ENCODE results near the gene DDX21.
"Not testable (repeated sequence)": the region's sequence is repeated elsewhere in the genome, so short reads cannot be mapped to it uniquely, and the experiment has no call there.

DDX21 gene

GRCh38 chr10:68955355-68955831 lies 577 bp upstream of the DDX21 start:
- peak; percentile 51 for DNase-seq (ENCODE audit: low read depth)
- H3K27me3 ChIP-seq (replicated peaks; ENCODE audit: control insufficient read depth, insufficient read depth, low read length): no peaks in the 10 kb centered on the region
- peaks cover 25% of the 10 kb centered on the region for H3K36me3 ChIP-seq (ENCODE audit: control insufficient read depth, insufficient read depth, low read length, severe bottlenecking)
- H3K9ac ChIP-seq (ENCODE audit: low read length): peak overlapping the region; percentile 97
- peak overlapping the region; percentile 96 for H3K4me3 ChIP-seq (ENCODE audit: low read length)
- no peaks in the 10 kb centered on the region for H3K9me3 ChIP-seq (ENCODE audit: control insufficient read depth, low read length)
- H3K4me1 ChIP-seq (ENCODE audit: control insufficient read depth, insufficient read depth, low read length): peaks cover 29% of the 10 kb centered on the region

GRCh38 chr10:68957284-68957615 lies 1.3 kb downstream of the DDX21 start:
- Histone ChIP-seq H3K4me1 (ENCODE audit: control insufficient read depth, insufficient read depth, low read length) (peaks cover 36% of the 10 kb centered on the region), H3K9me3 (ENCODE audit: control insufficient read depth, low read length) (no peaks in the 10 kb centered on the region), H3K9ac (ENCODE audit: low read length) (peak overlapping the region; percentile 97), H3K36me3 (ENCODE audit: control insufficient read depth, insufficient read depth, low read length, severe bottlenecking) (peaks cover 27% of the 10 kb centered on the region), H3K27me3 (replicated peaks; ENCODE audit: control insufficient read depth, insufficient read depth, low read length) (no peaks in the 10 kb centered on the region), H3K4me3 (ENCODE audit: low read length) (peak overlapping the region; percentile 96)
- DNase-seq (ENCODE audit: low read depth): no peak

GRCh38 chr10:68957654-68958053 lies 1.7 kb downstream of the DDX21 start:
- H3K9ac ChIP-seq (ENCODE audit: low read length): peak overlapping the region; percentile 97
- peak; percentile 21 for DNase-seq (ENCODE audit: low read depth)
- no peaks in the 10 kb centered on the region for H3K27me3 ChIP-seq (replicated peaks; ENCODE audit: control insufficient read depth, insufficient read depth, low read length)
- peaks cover 36% of the 10 kb centered on the region for H3K4me1 ChIP-seq (ENCODE audit: control insufficient read depth, insufficient read depth, low read length)
- H3K9me3 ChIP-seq (ENCODE audit: control insufficient read depth, low read length): no peaks in the 10 kb centered on the region
- H3K4me3 ChIP-seq (ENCODE audit: low read length): peak overlapping the region; percentile 96
- peaks cover 31% of the 10 kb centered on the region for H3K36me3 ChIP-seq (ENCODE audit: control insufficient read depth, insufficient read depth, low read length, severe bottlenecking)

- H3K9me3 ChIP-seq (ENCODE audit: control insufficient read depth, low read length): no peaks in the 10 kb centered on the region
- H3K27me3 ChIP-seq (replicated peaks; ENCODE audit: control insufficient read depth, insufficient read depth, low read length): no peaks in the 10 kb centered on the region
- no peak for DNase-seq (ENCODE audit: low read depth)
- H3K36me3 ChIP-seq (ENCODE audit: control insufficient read depth, insufficient read depth, low read length, severe bottlenecking): peaks cover 49% of the 10 kb centered on the region
- H3K4me3 ChIP-seq (ENCODE audit: low read length): no peak overlapping the region
- no peak overlapping the region for H3K9ac ChIP-seq (ENCODE audit: low read length)
- peaks cover 35% of the 10 kb centered on the region for H3K4me1 ChIP-seq (ENCODE audit: control insufficient read depth, insufficient read depth, low read length)
These were observed 3.9 kb downstream of the DDX21 start for GRCh38 chr10:68959695-68960527.

GRCh38 chr10:68963151-68963550 lies 7.2 kb downstream of the DDX21 start:
- Histone ChIP-seq H3K9ac (ENCODE audit: low read length) (no peak overlapping the region), H3K4me1 (ENCODE audit: control insufficient read depth, insufficient read depth, low read length) (peaks cover 19% of the 10 kb centered on the region), H3K36me3 (ENCODE audit: control insufficient read depth, insufficient read depth, low read length, severe bottlenecking) (peaks cover 80% of the 10 kb centered on the region), H3K9me3 (ENCODE audit: control insufficient read depth, low read length) (no peaks in the 10 kb centered on the region), H3K27me3 (replicated peaks; ENCODE audit: control insufficient read depth, insufficient read depth, low read length) (no peaks in the 10 kb centered on the region), H3K4me3 (ENCODE audit: low read length) (no peak overlapping the region)
- no peak for DNase-seq (ENCODE audit: low read depth)

- H3K9ac ChIP-seq (ENCODE audit: low read length): no peak overlapping the region
- H3K4me3 ChIP-seq (ENCODE audit: low read length): no peak overlapping the region
- H3K36me3 ChIP-seq (ENCODE audit: control insufficient read depth, insufficient read depth, low read length, severe bottlenecking): peaks cover 98% of the 10 kb centered on the region
- H3K9me3 ChIP-seq (ENCODE audit: control insufficient read depth, low read length): no peaks in the 10 kb centered on the region
- DNase-seq (ENCODE audit: low read depth): no peak
- no peaks in the 10 kb centered on the region for H3K4me1 ChIP-seq (ENCODE audit: control insufficient read depth, insufficient read depth, low read length)
- no peaks in the 10 kb centered on the region for H3K27me3 ChIP-seq (replicated peaks; ENCODE audit: control insufficient read depth, insufficient read depth, low read length)
These were observed 18.0 kb downstream of the DDX21 start for GRCh38 chr10:68973975-68974374.

GRCh38 chr10:68975936-68976473 lies 20.0 kb downstream of the DDX21 start:
- not testable (repeated sequence) for H3K4me1 ChIP-seq (ENCODE audit: control insufficient read depth, insufficient read depth, low read length); H3K27me3 ChIP-seq (replicated peaks; ENCODE audit: control insufficient read depth, insufficient read depth, low read length); H3K4me3 ChIP-seq (ENCODE audit: low read length); DNase-seq (ENCODE audit: low read depth); H3K9ac ChIP-seq (ENCODE audit: low read length); H3K9me3 ChIP-seq (ENCODE audit: control insufficient read depth, low read length)
- peaks cover 97% of the 10 kb centered on the region for H3K36me3 ChIP-seq (ENCODE audit: control insufficient read depth, insufficient read depth, low read length, severe bottlenecking)

GRCh38 chr10:68979738-68980137 lies 23.8 kb downstream of the DDX21 start:
- not testable (repeated sequence) for H3K9ac ChIP-seq (ENCODE audit: low read length); H3K9me3 ChIP-seq (ENCODE audit: control insufficient read depth, low read length); H3K27me3 ChIP-seq (replicated peaks; ENCODE audit: control insufficient read depth, insufficient read depth, low read length); H3K4me1 ChIP-seq (ENCODE audit: control insufficient read depth, insufficient read depth, low read length); DNase-seq (ENCODE audit: low read depth); H3K4me3 ChIP-seq (ENCODE audit: low read length)
- H3K36me3 ChIP-seq (ENCODE audit: control insufficient read depth, insufficient read depth, low read length, severe bottlenecking): peaks cover 96% of the 10 kb centered on the region

GRCh38 chr10:68981074-68981473 lies 25.1 kb downstream of the DDX21 start:
- no peak for DNase-seq (ENCODE audit: low read depth)
- H3K9ac ChIP-seq (ENCODE audit: low read length): no peak overlapping the region
- H3K36me3 ChIP-seq (ENCODE audit: control insufficient read depth, insufficient read depth, low read length, severe bottlenecking): peaks cover 95% of the 10 kb centered on the region
- no peaks in the 10 kb centered on the region for H3K27me3 ChIP-seq (replicated peaks; ENCODE audit: control insufficient read depth, insufficient read depth, low read length)
- no peak overlapping the region for H3K4me3 ChIP-seq (ENCODE audit: low read length)
- H3K9me3 ChIP-seq (ENCODE audit: control insufficient read depth, low read length): no peaks in the 10 kb centered on the region
- H3K4me1 ChIP-seq (ENCODE audit: control insufficient read depth, insufficient read depth, low read length): no peaks in the 10 kb centered on the region

GRCh38 chr10:68982389-68982788 lies 26.4 kb downstream of the DDX21 start:
- no peaks in the 10 kb centered on the region for H3K9me3 ChIP-seq (ENCODE audit: control insufficient read depth, low read length)
- no peaks in the 10 kb centered on the region for H3K4me1 ChIP-seq (ENCODE audit: control insufficient read depth, insufficient read depth, low read length)
- H3K9ac ChIP-seq (ENCODE audit: low read length): no peak overlapping the region
- no peak for DNase-seq (ENCODE audit: low read depth)
- H3K27me3 ChIP-seq (replicated peaks; ENCODE audit: control insufficient read depth, insufficient read depth, low read length): no peaks in the 10 kb centered on the region
- peaks cover 85% of the 10 kb centered on the region for H3K36me3 ChIP-seq (ENCODE audit: control insufficient read depth, insufficient read depth, low read length, severe bottlenecking)
- H3K4me3 ChIP-seq (ENCODE audit: low read length): no peak overlapping the region

GRCh38 chr10:68987611-68988010 lies 31.6 kb downstream of the DDX21 start:
- DNase-seq (ENCODE audit: low read depth): no peak
- Histone ChIP-seq H3K36me3 (ENCODE audit: control insufficient read depth, insufficient read depth, low read length, severe bottlenecking) (peaks cover 35% of the 10 kb centered on the region), H3K27me3 (replicated peaks; ENCODE audit: control insufficient read depth, insufficient read depth, low read length) (no peaks in the 10 kb centered on the region), H3K4me1 (ENCODE audit: control insufficient read depth, insufficient read depth, low read length) (peaks cover 33% of the 10 kb centered on the region), H3K9ac (ENCODE audit: low read length) (no peak overlapping the region), H3K4me3 (ENCODE audit: low read length) (no peak overlapping the region), H3K9me3 (ENCODE audit: control insufficient read depth, low read length) (no peaks in the 10 kb centered on the region)

All from adipocyte (in vitro differentiated cells).